ENCODE results near the gene CDH12.

DNA sequence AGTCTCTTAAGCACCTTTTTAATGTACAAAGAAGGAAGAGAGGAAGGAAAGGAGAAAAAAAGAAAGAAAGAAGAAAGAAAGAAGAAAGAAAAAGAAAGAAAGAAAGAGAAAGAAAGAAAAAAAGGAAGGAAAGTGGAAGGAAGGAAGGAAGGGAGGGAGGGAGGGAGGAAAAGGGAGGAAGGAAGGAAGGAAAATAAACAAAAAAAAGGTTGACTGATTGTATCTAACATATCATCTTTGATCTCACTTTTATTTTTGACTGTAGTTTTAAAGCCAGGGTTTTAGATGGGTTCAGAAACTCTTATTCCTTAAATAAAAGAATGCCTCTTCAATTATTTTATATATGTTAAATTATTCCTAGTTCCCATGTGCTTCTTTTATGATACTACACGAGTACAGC, 794.5 kb downstream of the CDH12 start:
- no peak for TF ChIP-seq TAF1 (IDR thresholded peaks at IDR 0.05; ENCODE audit: low read depth, low read length)
- no peak for TF ChIP-seq POLR2A (IDR thresholded peaks at IDR 0.05; ENCODE audit: low read depth, low read length)

Measured in GM12891 (cell line).